Neutrophil (primary cell): Measurements from ENCODE around the gene HAAO.

Experiments
- H3K27ac ChIP-seq: fragments of 200-600 bp; sonication (generic); 2 replicates; pipeline ENCODE4 v1.5.1; 2016; ENCODE audit warnings: mild to moderate bottlenecking, moderate library complexity
- H3K27me3 ChIP-seq: fragments of 200-600 bp; sonication (generic); 2 replicates; pipeline ENCODE4 v1.6.0; 2016; ENCODE audit warnings: mild to moderate bottlenecking
- H3K36me3 ChIP-seq: fragments of 200-600 bp; sonication (generic); 2 replicates; pipeline ENCODE4 v1.5.1; 2017
- H3K4me1 ChIP-seq, 2 experiments: fragments of 200-600 bp in 1 of 2; sonication (generic) in 1 of 2; 1 replicate in 1 of 2; 2 replicates in 1 of 2; pipeline versions ENCODE4 v1.5.1 to v1.6.1; 2013 to 2016; ENCODE audit warnings: low read depth in 1 of 2, low read length in 1 of 2, mild to moderate bottlenecking in 1 of 2, moderate library complexity in 1 of 2; ENCODE audit not compliant: control insufficient read depth in 1 of 2, insufficient read depth in 1 of 2
- H3K4me3 ChIP-seq, 2 experiments: fragments of 200-600 bp in 1 of 2; sonication (generic) in 1 of 2; 1 replicate in 1 of 2; 2 replicates in 1 of 2; pipeline ENCODE4 v1.5.1; 2013 to 2016; ENCODE audit warnings: low read depth in 1 of 2, low read length in 1 of 2, mild to moderate bottlenecking in 1 of 2, moderate library complexity in 1 of 2
- H3K9me3 ChIP-seq: fragments of 200-600 bp; sonication (generic); 2 replicates; pipeline ENCODE4 v1.5.1; 2016
- CTCF ChIP-seq: fragments of 200-600 bp; sonication (generic); IDR thresholded peaks from 2 replicates; pipeline ENCODE4 v1.5.1; 2016; ENCODE audit warnings: antibody characterized with exemption

HAAO gene

GRCh38 chr2:42800461-42800962, 8.1 kb upstream of the HAAO start:
- no peak for TF ChIP-seq CTCF

GRCh38 chr2:42799881-42800280, 7.5 kb upstream of the HAAO start:
- no peaks in the 10 kb centered on the region for H3K9me3 ChIP-seq
- peaks cover 11 to 12% of the 10 kb centered on the region in 2 experiments for H3K4me1 ChIP-seq
- H3K27me3 ChIP-seq, result no peaks in the 10 kb centered on the region
- no peak overlapping the region for H3K27ac ChIP-seq
- no peak for TF ChIP-seq CTCF
- peaks cover 14% of the 10 kb centered on the region for H3K36me3 ChIP-seq
- no peak overlapping the region for H3K4me3 ChIP-seq

More at GRCh38 chr2:42800461-42800962, 8.1 kb upstream of the HAAO start:
- no peaks in the 10 kb centered on the region for H3K27me3 ChIP-seq
- peaks cover 17% of the 10 kb centered on the region in 2 experiments for H3K4me1 ChIP-seq
- H3K4me3 ChIP-seq, result no peak overlapping the region
- H3K27ac ChIP-seq, result no peak overlapping the region
- H3K36me3 ChIP-seq, result peaks cover 14% of the 10 kb centered on the region
- no peaks in the 10 kb centered on the region for H3K9me3 ChIP-seq

- H3K4me3 ChIP-seq, result no peak overlapping the region
- no peak overlapping the region for H3K27ac ChIP-seq
- H3K36me3 ChIP-seq, result peaks cover 18% of the 10 kb centered on the region
- H3K27me3 ChIP-seq, result peaks cover 7% of the 10 kb centered on the region
- no peak for TF ChIP-seq CTCF
- H3K4me1 ChIP-seq, result peaks cover 10 to 18% of the 10 kb centered on the region in 2 experiments
- H3K9me3 ChIP-seq, result no peaks in the 10 kb centered on the region
Measured at GRCh38 chr2:42797281-42797680, 4.9 kb upstream of the HAAO start.

GRCh38 chr2:42796427-42797248, 4.3 kb upstream of the HAAO start:
- Histone ChIP-seq H3K36me3 (peaks cover 18% of the 10 kb centered on the region), H3K27ac (no peak overlapping the region), H3K4me3 (no peak overlapping the region), H3K4me1 (peaks cover 15 to 23% of the 10 kb centered on the region in 2 experiments), H3K9me3 (no peaks in the 10 kb centered on the region), H3K27me3 (peaks cover 7% of the 10 kb centered on the region)
- TF ChIP-seq CTCF, result no peak

GRCh38 chr2:42795841-42796301, 3.5 kb upstream of the HAAO start:
- no peak overlapping the region for H3K27ac ChIP-seq
- peaks cover 16 to 26% of the 10 kb centered on the region in 2 experiments for H3K4me1 ChIP-seq
- H3K36me3 ChIP-seq, result peaks cover 18% of the 10 kb centered on the region
- TF ChIP-seq CTCF, result no peak
- H3K9me3 ChIP-seq, result no peaks in the 10 kb centered on the region
- no peak overlapping the region for H3K4me3 ChIP-seq
- H3K27me3 ChIP-seq, result peaks cover 7% of the 10 kb centered on the region
